Heart left ventricle (tissue), 13 donors: ENCODE measurements around the gene GM2A.
"Not testable (repeated sequence)": the region's sequence is repeated elsewhere in the genome, so short reads cannot be mapped to it uniquely, and the experiment has no call there.

Source experiments
- POLR2A ChIP-seq, 2 donors: fragments of 450-650 bp; IDR thresholded peaks; one replicate each; pipeline ENCODE4 v1.6.1; 2017; ENCODE audit warnings: antibody characterized with exemption in 2 of 2, mild to moderate bottlenecking in 2 of 2, moderate library complexity in 2 of 2
- TF ChIP-seq, protein P1 (sequence below), 12 donors: fragments of 200-600 bp; sonication (generic) in 4 of 12; IDR thresholded peaks; one replicate each; pipeline versions ENCODE4 v1.5.0 to v1.8.0; 2018 to 2022; ENCODE audit warnings: antibody characterized with exemption in 12 of 12, mild to moderate bottlenecking in 5 of 12
- donor health status: ischemic (EF 13 %, LVEDD 7.1; RV severe dilation, severe dysfunction).
- donor health status: DM: no; HTN: yes; CAD: no.
- donor health status: DM: no; HTN: no; CAD: no.
- donor health status: ischemic (EF 25% LVEDD 6.9; RV normal size, moderate dysfunction).
- donor health status: ischemic (EF 25% LVEDD 5.7; RV mildly dilated, moderate dysfunction).
- donor health status: ischemic (EF 35%, LVEDD 5.7; RV mildly dilated, moderate dysfunction).
- donor health status: nonischemic (EF 11% LVEDD 7.7; RV severe dilation, severe dysfunction).
- donor health status: DM: yes; HTN: yes; CAD: no.
- donor health status: PGD.
- donor health status: ischemic (EF 29% LVEDD 5.4; RV normal size, mild dysfunction).
- donor health status: nonischemic (EF 23%, LVEDD 6.1; RV moderate dilation, normal function).

DNA sequence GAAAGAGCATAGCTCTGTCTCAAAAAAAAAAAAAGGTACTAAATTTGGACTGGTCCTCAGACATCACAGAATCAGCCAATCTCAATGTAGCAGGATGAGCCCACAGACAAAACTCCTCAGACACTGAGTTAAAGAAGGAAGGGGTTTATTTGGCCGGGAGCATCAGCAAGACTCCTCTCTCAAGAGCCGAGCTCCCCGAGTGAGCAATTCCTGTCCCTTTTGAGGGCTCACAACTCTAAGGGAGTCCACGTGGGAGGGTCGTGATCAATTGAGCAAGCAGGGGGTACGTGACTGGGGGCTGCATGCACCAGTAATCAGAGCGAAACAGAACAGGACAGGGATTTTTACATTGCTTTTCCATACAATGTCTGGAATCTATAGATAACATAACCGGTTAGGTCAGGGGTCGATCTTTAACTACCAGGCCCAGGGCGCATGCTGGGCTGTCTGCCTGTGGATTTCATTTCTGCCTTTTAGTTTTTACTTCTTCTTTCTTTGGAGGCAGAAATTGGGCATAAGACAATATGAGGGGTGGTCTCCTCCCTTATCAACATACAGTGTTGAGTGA is 12.6 kb upstream of the GM2A start:
- TF ChIP-seq, protein P1, sequence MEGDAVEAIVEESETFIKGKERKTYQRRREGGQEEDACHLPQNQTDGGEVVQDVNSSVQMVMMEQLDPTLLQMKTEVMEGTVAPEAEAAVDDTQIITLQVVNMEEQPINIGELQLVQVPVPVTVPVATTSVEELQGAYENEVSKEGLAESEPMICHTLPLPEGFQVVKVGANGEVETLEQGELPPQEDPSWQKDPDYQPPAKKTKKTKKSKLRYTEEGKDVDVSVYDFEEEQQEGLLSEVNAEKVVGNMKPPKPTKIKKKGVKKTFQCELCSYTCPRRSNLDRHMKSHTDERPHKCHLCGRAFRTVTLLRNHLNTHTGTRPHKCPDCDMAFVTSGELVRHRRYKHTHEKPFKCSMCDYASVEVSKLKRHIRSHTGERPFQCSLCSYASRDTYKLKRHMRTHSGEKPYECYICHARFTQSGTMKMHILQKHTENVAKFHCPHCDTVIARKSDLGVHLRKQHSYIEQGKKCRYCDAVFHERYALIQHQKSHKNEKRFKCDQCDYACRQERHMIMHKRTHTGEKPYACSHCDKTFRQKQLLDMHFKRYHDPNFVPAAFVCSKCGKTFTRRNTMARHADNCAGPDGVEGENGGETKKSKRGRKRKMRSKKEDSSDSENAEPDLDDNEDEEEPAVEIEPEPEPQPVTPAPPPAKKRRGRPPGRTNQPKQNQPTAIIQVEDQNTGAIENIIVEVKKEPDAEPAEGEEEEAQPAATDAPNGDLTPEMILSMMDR (IDR thresholded peaks at IDR 0.05) = not testable (repeated sequence)
- TF ChIP-seq POLR2A (IDR thresholded peaks at IDR 0.05) = not testable (repeated sequence)
